ENCODE results near the gene MGP.
A peak's percentile ranks its signal among the peaks of the same experiment; 100 is the strongest.

MGP gene

GRCh38 chr12:14911131-14911530 lies 25.5 kb upstream of the MGP start:
- no peak overlapping the region for H3K27ac Mint-ChIP-seq
- H3K4me3 Mint-ChIP-seq, result no peak overlapping the region
- peaks cover 17% of the 10 kb centered on the region for H3K4me1 Mint-ChIP-seq (ENCODE audit: low read depth)
- H3K27me3 Mint-ChIP-seq (ENCODE audit: low read depth), result no peaks in the 10 kb centered on the region
- H3K36me3 Mint-ChIP-seq (ENCODE audit: low read depth), result peaks cover 69% of the 10 kb centered on the region
- H3K9me3 Mint-ChIP-seq, result no peaks in the 10 kb centered on the region

GRCh38 chr12:14910090-14910915 lies 24.6 kb upstream of the MGP start:
- Mint-ChIP-seq H3K27ac (peak overlapping the region; percentile 80), H3K4me3 (no peak overlapping the region), H3K4me1 (ENCODE audit: low read depth) (peaks cover 19% of the 10 kb centered on the region), H3K9me3 (no peaks in the 10 kb centered on the region), H3K36me3 (ENCODE audit: low read depth) (peaks cover 69% of the 10 kb centered on the region), H3K27me3 (ENCODE audit: low read depth) (no peaks in the 10 kb centered on the region)

- Mint-ChIP-seq H3K9me3 (no peaks in the 10 kb centered on the region), H3K36me3 (ENCODE audit: low read depth) (peaks cover 49% of the 10 kb centered on the region), H3K4me3 (no peak overlapping the region), H3K4me1 (ENCODE audit: low read depth) (peaks cover 19% of the 10 kb centered on the region), H3K27me3 (ENCODE audit: low read depth) (no peaks in the 10 kb centered on the region), H3K27ac (no peak overlapping the region)
These were observed 22.3 kb upstream of the MGP start for GRCh38 chr12:14907953-14908352.

GRCh38 chr12:14906114-14906513 lies 20.5 kb upstream of the MGP start:
- Mint-ChIP-seq H3K4me1 (ENCODE audit: low read depth) (peaks cover 16% of the 10 kb centered on the region), H3K4me3 (no peak overlapping the region), H3K36me3 (ENCODE audit: low read depth) (peaks cover 37% of the 10 kb centered on the region), H3K27ac (no peak overlapping the region), H3K27me3 (ENCODE audit: low read depth) (no peaks in the 10 kb centered on the region), H3K9me3 (no peaks in the 10 kb centered on the region)

- no peaks in the 10 kb centered on the region for H3K9me3 Mint-ChIP-seq
- H3K27me3 Mint-ChIP-seq (ENCODE audit: low read depth), result no peaks in the 10 kb centered on the region
- peaks cover 13% of the 10 kb centered on the region for H3K4me1 Mint-ChIP-seq (ENCODE audit: low read depth)
- H3K27ac Mint-ChIP-seq, result no peak overlapping the region
- H3K36me3 Mint-ChIP-seq (ENCODE audit: low read depth), result peaks cover 32% of the 10 kb centered on the region
- H3K4me3 Mint-ChIP-seq, result no peak overlapping the region
These were observed 19.8 kb upstream of the MGP start for GRCh38 chr12:14905269-14906004.

GRCh38 chr12:14904854-14905253 lies 19.2 kb upstream of the MGP start:
- Mint-ChIP-seq H3K27me3 (ENCODE audit: low read depth) (no peaks in the 10 kb centered on the region), H3K4me3 (no peak overlapping the region), H3K4me1 (ENCODE audit: low read depth) (peaks cover 8% of the 10 kb centered on the region), H3K36me3 (ENCODE audit: low read depth) (peaks cover 29% of the 10 kb centered on the region), H3K27ac (no peak overlapping the region), H3K9me3 (no peaks in the 10 kb centered on the region)

GRCh38 chr12:14903386-14904098 lies 17.9 kb upstream of the MGP start:
- Mint-ChIP-seq H3K36me3 (ENCODE audit: low read depth) (peaks cover 25% of the 10 kb centered on the region), H3K4me1 (ENCODE audit: low read depth) (peaks cover 8% of the 10 kb centered on the region), H3K9me3 (no peaks in the 10 kb centered on the region), H3K27me3 (ENCODE audit: low read depth) (no peaks in the 10 kb centered on the region), H3K4me3 (no peak overlapping the region), H3K27ac (no peak overlapping the region)

- peaks cover 4% of the 10 kb centered on the region for H3K4me1 Mint-ChIP-seq (ENCODE audit: low read depth)
- no peaks in the 10 kb centered on the region for H3K9me3 Mint-ChIP-seq
- H3K27ac Mint-ChIP-seq, result no peak overlapping the region
- no peak overlapping the region for H3K4me3 Mint-ChIP-seq
- H3K27me3 Mint-ChIP-seq (ENCODE audit: low read depth), result no peaks in the 10 kb centered on the region
- H3K36me3 Mint-ChIP-seq (ENCODE audit: low read depth), result peaks cover 14% of the 10 kb centered on the region
These were observed 16.8 kb upstream of the MGP start for GRCh38 chr12:14902465-14902864.

- H3K27ac Mint-ChIP-seq, result no peak overlapping the region
- peaks cover 7% of the 10 kb centered on the region for H3K36me3 Mint-ChIP-seq (ENCODE audit: low read depth)
- H3K4me3 Mint-ChIP-seq, result no peak overlapping the region
- H3K9me3 Mint-ChIP-seq, result no peaks in the 10 kb centered on the region
- H3K4me1 Mint-ChIP-seq (ENCODE audit: low read depth), result peaks cover 4% of the 10 kb centered on the region
- no peaks in the 10 kb centered on the region for H3K27me3 Mint-ChIP-seq (ENCODE audit: low read depth)
These were observed 15.5 kb upstream of the MGP start for GRCh38 chr12:14901228-14901562.

- Mint-ChIP-seq H3K9me3 (no peaks in the 10 kb centered on the region), H3K27me3 (ENCODE audit: low read depth) (no peaks in the 10 kb centered on the region), H3K4me3 (no peak overlapping the region), H3K36me3 (ENCODE audit: low read depth) (peaks cover 5% of the 10 kb centered on the region), H3K27ac (no peak overlapping the region), H3K4me1 (ENCODE audit: low read depth) (peaks cover 4% of the 10 kb centered on the region)
These were observed 15.0 kb upstream of the MGP start for GRCh38 chr12:14900521-14901227.

GRCh38 chr12:14896521-14897169 lies 11.0 kb upstream of the MGP start:
- H3K4me1 Mint-ChIP-seq (ENCODE audit: low read depth), result no peaks in the 10 kb centered on the region
- no peaks in the 10 kb centered on the region for H3K27me3 Mint-ChIP-seq (ENCODE audit: low read depth)
- no peaks in the 10 kb centered on the region for H3K9me3 Mint-ChIP-seq
- H3K27ac Mint-ChIP-seq, result no peak overlapping the region
- H3K36me3 Mint-ChIP-seq (ENCODE audit: low read depth), result no peaks in the 10 kb centered on the region
- H3K4me3 Mint-ChIP-seq, result no peak overlapping the region

GRCh38 chr12:14893506-14894250 lies 8.0 kb upstream of the MGP start:
- no peak overlapping the region for H3K4me3 Mint-ChIP-seq

GRCh38 chr12:14892726-14893505 lies 7.3 kb upstream of the MGP start:
- no peak overlapping the region for H3K27ac Mint-ChIP-seq
- H3K4me3 Mint-ChIP-seq, result no peak overlapping the region
- no peaks in the 10 kb centered on the region for H3K9me3 Mint-ChIP-seq
- H3K27me3 Mint-ChIP-seq (ENCODE audit: low read depth), result peaks cover 14% of the 10 kb centered on the region
- H3K4me1 Mint-ChIP-seq (ENCODE audit: low read depth), result no peaks in the 10 kb centered on the region
- no peaks in the 10 kb centered on the region for H3K36me3 Mint-ChIP-seq (ENCODE audit: low read depth)

More at GRCh38 chr12:14893506-14894250, 8.0 kb upstream of the MGP start:
- no peaks in the 10 kb centered on the region for H3K4me1 Mint-ChIP-seq (ENCODE audit: low read depth)
- H3K36me3 Mint-ChIP-seq (ENCODE audit: low read depth), result no peaks in the 10 kb centered on the region
- peaks cover 8% of the 10 kb centered on the region for H3K27me3 Mint-ChIP-seq (ENCODE audit: low read depth)
- H3K9me3 Mint-ChIP-seq, result no peaks in the 10 kb centered on the region
- no peak overlapping the region for H3K27ac Mint-ChIP-seq

Measured in T-helper 1 cell treated with Interleukin-12 subunit alpha and Interleukin-12 subunit beta and Interleukin-4 antibody, amounts not matched to agents 30 μg/mL and 1 μg/mL, for 36 hours (primary cell).